AG20443 (cell line): ENCODE results near the gene CCDC91.
A peak's percentile ranks its signal among the peaks of the same experiment; 100 is the strongest.
"Not testable (repeated sequence)": the region's sequence is repeated elsewhere in the genome, so short reads cannot be mapped to it uniquely, and the experiment has no call there.

Source experiments
- DNase-seq: peaks from one replicate; pipeline ENCODE4 v3.0.0; 2012; ENCODE audit warnings: low spot score, mixed read lengths

The CCDC91 gene

GRCh38 chr12:28184375-28184774 lies 5.9 kb upstream of the CCDC91 start:
- no peak for DNase-seq

GRCh38 chr12:28186500-28186899 lies 3.8 kb upstream of the CCDC91 start:
- DNase-seq: no peak

DNA sequence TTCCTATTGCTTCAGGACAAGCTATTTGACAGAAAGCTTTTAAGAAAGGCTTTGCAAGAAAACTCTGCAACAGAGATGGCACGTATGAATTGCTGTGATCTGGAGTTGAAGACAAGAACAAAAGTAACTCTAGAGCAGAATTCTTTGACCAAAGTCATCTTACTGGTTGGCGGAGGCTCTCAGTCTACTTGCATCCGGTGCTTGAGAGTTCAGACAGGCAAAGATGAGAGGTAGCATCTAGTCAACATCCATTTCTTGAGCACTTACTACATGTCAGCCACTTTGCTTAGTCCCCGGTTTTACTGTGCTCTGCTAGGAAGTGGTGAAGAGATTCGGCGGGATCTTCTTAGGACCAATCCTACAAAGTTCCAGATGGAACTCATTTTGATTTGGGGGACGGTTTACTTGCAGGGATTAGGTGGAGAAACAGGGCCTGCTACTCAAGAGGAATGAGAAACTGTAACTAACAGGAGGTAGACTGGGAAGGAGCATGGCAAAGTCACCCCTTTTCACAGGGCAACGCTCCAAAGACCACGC lies 404 bp upstream of the CCDC91 start:
- no peak for DNase-seq

DNA sequence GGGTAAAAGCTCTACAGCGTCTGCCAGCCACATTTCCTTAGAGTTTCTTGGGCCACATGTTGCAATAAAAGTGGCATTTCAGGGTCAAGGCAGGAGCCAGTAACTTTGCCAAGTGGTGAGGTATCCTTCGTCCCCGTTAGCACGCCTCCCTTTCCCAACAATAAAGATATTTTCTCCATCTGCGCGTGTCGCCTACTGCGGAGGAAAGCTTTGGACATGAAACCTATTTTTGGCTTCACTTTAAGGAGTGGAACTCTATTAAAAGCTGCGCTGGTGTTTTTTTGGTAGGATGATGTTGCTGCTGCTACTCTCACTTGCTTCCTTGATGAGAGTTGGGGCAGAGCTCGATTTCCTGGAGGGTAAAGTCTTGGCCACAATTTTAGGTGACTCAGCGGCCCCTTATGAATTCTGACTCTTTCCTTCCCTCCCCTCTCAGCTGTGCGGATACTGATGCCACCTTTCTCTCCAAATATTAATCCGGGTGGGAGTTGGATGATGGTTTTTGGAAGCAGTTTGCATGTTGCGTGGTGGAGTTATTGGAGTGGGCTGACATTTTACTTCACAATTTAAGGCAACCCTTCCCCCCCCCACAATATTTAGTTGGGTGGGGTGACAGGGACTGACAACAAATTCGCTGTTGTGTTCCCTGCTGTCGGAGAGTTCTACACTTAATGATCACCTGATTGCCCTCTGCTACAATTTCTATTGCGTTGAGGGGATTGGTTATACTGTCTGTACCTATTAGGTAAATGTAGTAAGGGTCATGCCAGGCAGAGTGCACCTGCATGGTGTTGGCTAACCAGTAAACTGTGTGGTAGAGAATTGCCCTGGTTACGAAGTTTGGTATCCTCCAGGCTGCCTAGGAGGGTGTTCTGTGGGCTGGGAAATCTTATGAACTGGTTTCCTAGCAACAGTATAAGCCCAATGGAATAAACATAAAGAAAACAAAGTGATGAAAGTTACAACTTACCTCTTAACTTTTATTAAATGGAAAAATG lies 1.1 kb downstream of the CCDC91 start:
- peak; percentile 71 for DNase-seq

DNA sequence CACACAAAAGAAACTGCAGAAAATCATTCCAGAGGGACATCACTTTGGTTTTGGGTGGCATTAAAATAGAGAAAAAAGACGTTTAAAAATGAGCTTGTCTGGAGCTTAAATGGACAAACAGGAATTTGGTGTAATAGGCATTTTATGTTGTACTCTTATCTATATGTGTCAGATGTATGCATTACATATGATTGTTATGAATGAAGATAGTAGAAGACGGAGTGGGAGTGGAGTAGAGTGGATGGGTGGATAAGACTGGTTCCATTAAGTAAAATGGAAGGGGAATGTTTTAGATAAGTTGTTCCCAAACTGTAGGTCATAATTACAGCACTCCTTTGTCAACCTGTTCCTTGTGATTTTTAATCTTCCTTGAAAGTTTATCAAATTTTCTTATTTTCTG lies 1.9 kb downstream of the CCDC91 start:
- DNase-seq: no peak

DNA sequence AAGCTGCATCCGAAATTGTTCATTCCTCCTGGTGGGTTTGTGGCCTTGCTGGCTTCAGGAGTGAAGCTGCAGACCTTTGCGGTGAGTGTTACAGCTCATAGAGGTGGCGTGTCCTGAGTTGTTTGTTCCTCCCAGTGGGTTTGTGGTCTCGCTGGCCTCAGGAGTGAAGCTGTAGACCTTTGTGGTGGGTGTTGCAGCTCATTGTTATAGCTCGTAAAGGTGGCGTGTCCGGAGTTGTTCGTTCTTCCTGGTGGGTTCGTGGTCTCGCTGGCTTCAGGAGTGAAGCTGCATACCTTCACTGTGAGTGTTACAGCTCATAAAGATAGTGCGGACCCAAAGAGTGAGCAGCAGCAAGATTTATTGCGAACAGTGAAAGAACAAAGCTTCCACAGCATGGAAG lies 4.4 kb downstream of the CCDC91 start:
- not testable (repeated sequence) for DNase-seq

GRCh38 chr12:28201136-28201535 lies 10.9 kb downstream of the CCDC91 start:
- DNase-seq: not testable (repeated sequence)

DNA sequence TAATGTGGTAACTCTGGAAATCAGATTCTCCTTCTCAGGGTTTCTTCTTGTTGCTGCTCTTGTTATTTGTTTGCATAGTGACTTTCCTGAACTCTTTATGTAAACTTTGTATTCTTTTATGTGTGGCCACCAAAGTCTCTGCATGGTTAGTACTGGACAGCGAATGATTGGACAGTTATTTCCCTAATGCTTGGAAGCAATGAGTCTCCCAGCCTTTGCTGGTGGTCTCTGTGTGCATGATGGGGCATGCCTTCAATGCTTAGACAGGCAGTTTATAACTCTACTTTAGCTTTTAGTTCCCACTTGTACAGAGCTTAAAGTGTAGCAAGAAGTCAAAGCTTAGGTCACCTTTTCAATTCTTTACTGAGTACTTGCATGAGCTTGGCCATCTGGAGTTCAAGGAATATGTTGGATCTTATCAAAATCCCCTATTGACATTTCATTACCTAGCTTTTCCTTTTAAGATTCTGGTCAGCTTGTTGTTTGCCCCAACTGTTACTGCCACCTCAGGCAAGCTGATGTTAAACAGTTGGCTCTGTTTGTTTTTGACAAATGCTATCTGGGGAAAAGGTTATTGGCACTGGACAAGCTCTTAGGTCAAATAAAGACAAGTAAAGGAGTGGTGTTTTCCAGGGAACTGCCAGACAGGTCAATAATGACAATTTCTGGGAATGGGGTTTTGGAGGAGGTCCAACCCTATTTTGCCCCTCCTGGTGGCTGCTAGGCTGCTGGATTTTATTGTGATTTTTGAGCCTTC lies 12.3 kb downstream of the CCDC91 start:
- no peak for DNase-seq

GRCh38 chr12:28209782-28210181 lies 19.5 kb downstream of the CCDC91 start:
- no peak for DNase-seq

- no peak for DNase-seq
Measured at GRCh38 chr12:28212182-28212581, 21.9 kb downstream of the CCDC91 start.

DNA sequence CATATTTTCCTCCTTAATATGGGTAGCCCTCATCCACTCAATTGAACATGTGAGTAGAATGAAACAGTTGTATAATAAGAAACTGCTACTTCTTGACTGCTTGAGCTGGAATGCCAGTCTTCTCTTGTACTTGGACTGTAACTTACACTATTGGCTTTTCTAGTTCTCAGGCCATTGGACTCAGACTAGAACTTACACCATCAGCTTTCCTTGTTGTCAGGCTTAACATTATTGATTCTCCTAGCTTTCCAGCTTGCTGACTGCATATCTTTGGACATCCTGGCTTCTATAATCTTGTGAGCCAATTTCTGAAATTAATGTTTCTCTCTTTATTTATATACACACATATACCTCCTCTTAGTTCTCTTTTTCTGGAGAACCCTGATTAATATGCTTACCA lies 24.8 kb downstream of the CCDC91 start:
- no peak for DNase-seq

- DNase-seq: no peak
Measured at GRCh38 chr12:28216016-28216415, 25.8 kb downstream of the CCDC91 start.

DNA sequence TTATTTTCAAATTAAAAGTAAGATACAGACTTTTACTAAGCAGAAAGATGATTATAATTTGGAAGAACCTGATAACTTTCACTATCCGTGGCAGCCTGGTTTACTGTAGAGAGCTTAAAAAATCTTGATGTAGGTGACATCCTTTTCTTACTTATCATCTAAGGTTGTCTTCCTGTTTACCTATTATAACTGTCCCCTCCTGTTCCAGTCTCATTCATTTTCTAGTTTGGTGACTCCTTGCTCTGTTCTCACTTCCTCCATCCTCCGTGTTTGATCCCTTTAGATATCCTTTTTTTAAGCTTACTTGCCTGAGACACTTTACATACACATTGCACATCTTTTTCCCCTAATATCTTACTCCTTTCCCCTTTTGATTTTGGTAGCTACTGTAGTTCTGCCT lies 27.5 kb downstream of the CCDC91 start:
- no peak for DNase-seq

DNA sequence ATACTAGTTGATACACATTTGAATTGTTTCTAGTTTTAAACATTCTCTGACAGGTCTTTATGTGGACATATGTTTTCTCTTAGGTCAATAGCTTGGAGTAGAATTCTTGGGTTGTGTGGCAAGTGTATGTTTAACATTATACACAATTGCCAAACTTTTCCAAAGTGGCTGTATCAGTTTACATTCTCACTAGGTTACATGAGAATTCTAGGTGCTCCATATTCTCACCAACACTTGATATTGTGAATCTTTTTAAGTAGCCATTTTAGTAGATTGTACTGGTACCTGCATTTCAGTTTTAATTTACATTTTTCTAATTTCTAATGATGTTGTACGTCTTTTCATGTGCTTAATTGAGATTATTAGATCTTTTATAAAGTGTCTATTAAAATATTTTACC lies 28.6 kb downstream of the CCDC91 start:
- no peak for DNase-seq

- no peak for DNase-seq
Measured at GRCh38 chr12:28219827-28220226, 29.6 kb downstream of the CCDC91 start.

- DNase-seq: no peak
Measured at GRCh38 chr12:28222081-28222700, 31.9 kb downstream of the CCDC91 start.

GRCh38 chr12:28223025-28223554 lies 32.8 kb downstream of the CCDC91 start:
- DNase-seq: no peak

GRCh38 chr12:28223858-28224257 lies 33.6 kb downstream of the CCDC91 start:
- no peak for DNase-seq

- DNase-seq: no peak
Measured at GRCh38 chr12:28226705-28227104, 36.4 kb downstream of the CCDC91 start.

- DNase-seq: no peak
Measured at GRCh38 chr12:28227251-28227650, 37.0 kb downstream of the CCDC91 start.

- DNase-seq: no peak
Measured at GRCh38 chr12:28231248-28231647, 41.0 kb downstream of the CCDC91 start.
